Measurements from ENCODE around the gene FARSA.

FARSA gene

GRCh38 chr19:12913851-12914690, 19.4 kb downstream of the FARSA start:
- DNase-seq (ENCODE audit: low read depth), result peak; percentile 54
- no peak overlapping the region for H3K4me3 ChIP-seq (ENCODE audit: low read depth, low read length)
- TF ChIP-seq CTCF (conservative IDR thresholded peaks at IDR 0.05; ENCODE audit: low read depth, low read length), result no peak

GRCh38 chr19:12913011-12913561, 20.4 kb downstream of the FARSA start:
- H3K4me3 ChIP-seq (ENCODE audit: low read depth, low read length), result peak overlapping the region; percentile 41
- peak; percentile 75 for DNase-seq (ENCODE audit: low read depth)
- no peak for TF ChIP-seq CTCF (conservative IDR thresholded peaks at IDR 0.05; ENCODE audit: low read depth, low read length)

GRCh38 chr19:12912571-12912970, 20.9 kb downstream of the FARSA start:
- DNase-seq (ENCODE audit: low read depth), result no peak
- no peak overlapping the region for H3K4me3 ChIP-seq (ENCODE audit: low read depth, low read length)
- TF ChIP-seq CTCF (conservative IDR thresholded peaks at IDR 0.05; ENCODE audit: low read depth, low read length), result no peak

- TF ChIP-seq CTCF (conservative IDR thresholded peaks at IDR 0.05; ENCODE audit: low read depth, low read length), result no peak
- DNase-seq (ENCODE audit: low read depth), result no peak
- no peak overlapping the region for H3K4me3 ChIP-seq (ENCODE audit: low read depth, low read length)
These were observed 26.3 kb downstream of the FARSA start for GRCh38 chr19:12907166-12907565.

GRCh38 chr19:12899891-12900518, 33.5 kb downstream of the FARSA start:
- no peak overlapping the region for H3K4me3 ChIP-seq (ENCODE audit: low read depth, low read length)
- DNase-seq (ENCODE audit: low read depth), result no peak
- no peak for TF ChIP-seq CTCF (conservative IDR thresholded peaks at IDR 0.05; ENCODE audit: low read depth, low read length)

- DNase-seq (ENCODE audit: low read depth), result no peak
- H3K4me3 ChIP-seq (ENCODE audit: low read depth, low read length), result no peak overlapping the region
- TF ChIP-seq CTCF (conservative IDR thresholded peaks at IDR 0.05; ENCODE audit: low read depth, low read length), result no peak
These were observed 37.1 kb downstream of the FARSA start for GRCh38 chr19:12896460-12896859.
